Ovary (tissue), 9 donors: ENCODE results near the gene CFAP61. TPM values are rescaled to one million over a fixed set of nuclear protein-coding genes. Genes with fewer than 3 reads are reported as not detected.

ENCODE experiments used
- DNase-seq, 5 donors: peaks; one replicate each; pipeline ENCODE4 v3.0.0-alpha.2; 2019 to 2020
- H3K27ac ChIP-seq, 2 donors: fragments of 200-600 bp; one replicate each; pipeline versions ENCODE4 v1.5.1 to v1.8.0; 2019 to 2022
- H3K27me3 ChIP-seq: fragments of 200-600 bp; one replicate; pipeline ENCODE4 v1.8.0; 2022
- H3K36me3 ChIP-seq: fragments of 200-600 bp; sonication (generic); one replicate; pipeline ENCODE4 v1.5.1; 2019
- H3K4me1 ChIP-seq: one replicate; pipeline ENCODE4 v1.8.1; 2013; ENCODE audit warnings: mild to moderate bottlenecking, moderate library complexity; ENCODE audit not compliant: insufficient read depth
- H3K4me3 ChIP-seq: fragments of 200-600 bp; sonication (generic); one replicate; pipeline ENCODE4 v1.5.1; 2017
- H3K9me3 ChIP-seq, 2 donors: fragments of 200-600 bp in 1 of 2; sonication (generic) in 1 of 2; one replicate each; pipeline versions ENCODE4 v1.5.1 to v1.8.1; 2013 to 2019; ENCODE audit warnings: mild to moderate bottlenecking in 1 of 2, moderate library complexity in 1 of 2
- EP300 ChIP-seq: sonication (generic); formaldehyde crosslinking; IDR thresholded peaks from one replicate; pipeline ENCODE4 v1.6.1; 2017; ENCODE audit warnings: antibody characterized with exemption
- POLR2A ChIP-seq: fragments of 450-650 bp; IDR thresholded peaks from one replicate; pipeline ENCODE4 v1.6.1; 2017; ENCODE audit warnings: antibody characterized with exemption, mild to moderate bottlenecking, moderate library complexity
- WGBS, 3 donors: extraction: QIAGEN DNeasy Blood & Tissue Kit in 1 of 3; methylation state at CpG; one replicate each; pipeline versions ENCODE4 v1.1.5 to v1.1.7; 2013 to 2017; 5-methylcytosine and 5-hydroxymethylcytosine counted together
- intact Hi-C, 4 donors: fragments of 100-400 bp; cut with DNase I; formaldehyde crosslinking; loops; one replicate each; pipeline versions ENCODE4 v1.11.0 to v1.15.1; 2022 to 2023
- polyA plus RNA-seq, 2 donors: library from polyadenylated mRNA; stranded (reverse); fragments of 200-250 nt in 1 of 2; fragments of 350-450 nt in 1 of 2; fragmentation: Illumina TruSeq in 1 of 2; extraction: RNeasy Lipid Tissue Mini Kit (QIAGEN cat#74804) in 1 of 2; gene quantifications; one replicate each; pipeline ENCODE4 v1.2.3, GENCODE V29; 2013 to 2014
- total RNA-seq, 7 donors: library from RNA; depleted of rRNA in 2 of 7; stranded (reverse); fragments of >200 nt in 2 of 7; fragmentation: NEBNext Ultra II Directional in 3 of 7; extraction: Animal tissue kit (Norgen Biotek cat#: 25700) in 3 of 7; gene quantifications; one replicate each; pipeline versions ENCODE4 v1.1.0 to v1.2.4, GENCODE V29; 2016 to 2023
- TF ChIP-seq, protein P1 (sequence below), 3 donors: fragments of 450-650 bp in 2 of 3; fragments of 200-600 bp in 1 of 3; IDR thresholded peaks; one replicate each; pipeline versions ENCODE4 v1.5.1 to v1.8.0; 2016 to 2022; ENCODE audit warnings: antibody characterized with exemption in 3 of 3, mild to moderate bottlenecking in 1 of 3
- donor health status: DM: no; HTN: no; CAD: no; lungs with moderate emphysema.
- donor health status: DM: no; HTN: no; CAD: no.
- donor health status: Bipolar disorder and iron deficiency.
- donor health status: DM: yes; HTN: yes; CAD: no.
- donor health status: DM: no; HTN: no; CAD: no.
- donor health status: DM: yes; HTN: yes; CAD: no.

Gene CFAP61
- total and polyA plus RNA-seq, 9 donors, result 0.12 to 13.1 (median 0.96) TPM; not detected in 1

DNA sequence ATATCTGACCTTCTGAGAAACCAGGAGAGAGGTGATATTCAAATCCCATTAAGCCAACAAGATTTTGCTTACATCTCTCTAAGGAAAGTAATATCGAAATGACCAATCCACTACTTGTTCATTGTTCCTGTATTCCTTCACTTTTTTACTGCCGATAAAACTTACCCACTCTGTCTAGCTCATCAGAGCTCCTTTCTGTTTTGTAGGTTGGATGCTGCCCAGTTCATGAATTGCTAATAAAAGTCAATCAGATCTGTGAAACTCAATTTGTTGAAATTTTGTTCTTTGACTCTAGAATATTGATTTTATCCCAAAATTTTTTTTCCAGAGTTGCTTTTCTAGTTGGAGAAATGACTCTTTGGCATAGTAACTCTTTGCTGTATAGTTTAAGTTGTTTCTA, 166.7 kb downstream of the CFAP61 start:
- intact Hi-C loops, result no loop called here
- WGBS, 3 donors, result 89 to 92% (median 90%) methylated on average over 2 of the region's 2 CpGs
- no peaks in the 10 kb centered on the region for H3K4me1 ChIP-seq
- H3K4me3 ChIP-seq, result no peak overlapping the region
- no peaks in the 10 kb centered on the region for H3K27me3 ChIP-seq
- no peak for TF ChIP-seq EP300
- TF ChIP-seq, protein P1, sequence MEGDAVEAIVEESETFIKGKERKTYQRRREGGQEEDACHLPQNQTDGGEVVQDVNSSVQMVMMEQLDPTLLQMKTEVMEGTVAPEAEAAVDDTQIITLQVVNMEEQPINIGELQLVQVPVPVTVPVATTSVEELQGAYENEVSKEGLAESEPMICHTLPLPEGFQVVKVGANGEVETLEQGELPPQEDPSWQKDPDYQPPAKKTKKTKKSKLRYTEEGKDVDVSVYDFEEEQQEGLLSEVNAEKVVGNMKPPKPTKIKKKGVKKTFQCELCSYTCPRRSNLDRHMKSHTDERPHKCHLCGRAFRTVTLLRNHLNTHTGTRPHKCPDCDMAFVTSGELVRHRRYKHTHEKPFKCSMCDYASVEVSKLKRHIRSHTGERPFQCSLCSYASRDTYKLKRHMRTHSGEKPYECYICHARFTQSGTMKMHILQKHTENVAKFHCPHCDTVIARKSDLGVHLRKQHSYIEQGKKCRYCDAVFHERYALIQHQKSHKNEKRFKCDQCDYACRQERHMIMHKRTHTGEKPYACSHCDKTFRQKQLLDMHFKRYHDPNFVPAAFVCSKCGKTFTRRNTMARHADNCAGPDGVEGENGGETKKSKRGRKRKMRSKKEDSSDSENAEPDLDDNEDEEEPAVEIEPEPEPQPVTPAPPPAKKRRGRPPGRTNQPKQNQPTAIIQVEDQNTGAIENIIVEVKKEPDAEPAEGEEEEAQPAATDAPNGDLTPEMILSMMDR (IDR thresholded peaks at IDR 0.05), result no peak
- no peaks in the 10 kb centered on the region for H3K36me3 ChIP-seq
- no peak overlapping the region for H3K27ac ChIP-seq
- no peak for DNase-seq
- no peaks in the 10 kb centered on the region for H3K9me3 ChIP-seq

DNA sequence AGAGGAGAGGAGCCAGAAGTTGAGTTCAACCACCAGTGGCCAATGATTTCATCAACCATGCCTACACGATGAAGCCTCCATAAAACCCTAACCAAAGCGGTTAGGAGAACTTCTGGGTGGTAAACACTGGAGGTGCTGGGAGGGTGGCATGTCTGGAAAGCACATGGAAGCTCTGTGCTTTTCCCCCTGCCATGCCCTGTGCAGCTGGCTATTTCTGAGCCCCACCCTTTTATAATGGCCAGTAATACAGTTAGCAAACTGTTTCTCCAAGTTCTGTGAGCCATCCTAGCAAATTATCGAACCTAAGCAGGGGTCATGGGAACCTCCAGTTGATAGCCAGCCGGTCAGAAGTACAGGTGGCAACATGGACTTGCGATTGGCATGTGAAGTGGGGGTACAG, 167.8 kb downstream of the CFAP61 start:
- Histone ChIP-seq H3K4me1 (no peaks in the 10 kb centered on the region), H3K4me3 (no peak overlapping the region), H3K27me3 (no peaks in the 10 kb centered on the region), H3K27ac (no peak overlapping the region), H3K36me3 (no peaks in the 10 kb centered on the region), H3K9me3 (no peaks in the 10 kb centered on the region)
- intact Hi-C loops, result no loop called here
- TF ChIP-seq, protein P1 (IDR thresholded peaks at IDR 0.05), result no peak
- TF ChIP-seq EP300 (no peak), POLR2A (no peak)
- no peak for DNase-seq
- WGBS, 3 donors, result 79 to 82% (median 80%) methylated on average over 5 of the region's 5 CpGs

DNA sequence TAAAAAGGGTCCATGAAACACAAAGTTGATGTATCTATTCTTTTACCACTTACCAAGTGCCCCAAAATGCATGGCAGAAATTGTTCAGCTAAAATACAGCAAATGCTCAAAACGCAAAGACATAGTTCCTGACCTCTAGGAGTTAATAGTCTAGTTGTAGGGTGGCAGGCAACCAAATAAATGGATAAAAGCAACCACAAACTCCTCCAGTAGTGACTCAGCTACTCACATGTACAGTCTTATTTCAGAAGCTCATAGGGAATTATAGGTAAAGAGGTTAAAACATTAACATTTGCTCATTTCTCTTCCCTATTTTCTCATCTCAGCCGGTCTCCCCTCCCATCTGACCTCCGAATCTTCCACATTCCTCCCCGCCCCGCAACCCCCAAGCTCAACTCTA, 171.6 kb downstream of the CFAP61 start:
- intact Hi-C loops, result no loop called here
- DNase-seq, result no peak
- H3K4me3 ChIP-seq, result no peak overlapping the region
- 73 to 75% (median 74%) methylated on average over 5 of the region's 5 CpGs for WGBS, 3 donors
- no peak overlapping the region for H3K27ac ChIP-seq
- TF ChIP-seq, protein P1 (IDR thresholded peaks at IDR 0.05), result no peak
- TF ChIP-seq POLR2A (no peak), EP300 (no peak)
- no peaks in the 10 kb centered on the region for H3K4me1 ChIP-seq
- H3K27me3 ChIP-seq, result no peaks in the 10 kb centered on the region
- H3K9me3 ChIP-seq, result no peaks in the 10 kb centered on the region
- no peaks in the 10 kb centered on the region for H3K36me3 ChIP-seq

DNA sequence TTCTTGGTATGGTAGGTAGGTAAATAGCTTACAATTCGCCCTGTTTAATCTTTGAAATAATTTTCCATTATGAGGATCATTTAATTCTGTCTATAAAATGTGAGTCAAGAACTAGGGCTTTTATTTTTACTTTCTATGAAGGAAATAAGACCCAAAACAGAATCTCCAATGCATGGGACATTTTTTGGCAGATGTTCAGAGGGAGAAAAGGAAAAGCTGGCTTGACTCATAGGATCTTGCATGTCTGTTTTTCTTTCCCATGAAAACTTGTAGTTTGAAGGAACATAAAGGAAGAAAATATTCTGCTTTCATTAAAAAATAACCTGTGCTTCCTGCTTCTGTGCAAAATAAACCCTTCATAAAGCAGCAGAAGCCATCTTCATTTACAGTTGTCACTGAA, 172.5 kb downstream of the CFAP61 start:
- H3K27ac ChIP-seq, result no peak overlapping the region
- H3K27me3 ChIP-seq, result no peaks in the 10 kb centered on the region
- no peaks in the 10 kb centered on the region for H3K4me1 ChIP-seq
- DNase-seq, result no peak
- intact Hi-C loops, result no loop called here
- no peaks in the 10 kb centered on the region for H3K9me3 ChIP-seq
- 58 to 73% (median 67%) methylated on average over 1 of the region's 1 CpG for WGBS, 3 donors
- H3K36me3 ChIP-seq, result no peaks in the 10 kb centered on the region
- TF ChIP-seq EP300 (no peak), POLR2A (no peak)
- TF ChIP-seq, protein P1 (IDR thresholded peaks at IDR 0.05), result no peak
- H3K4me3 ChIP-seq, result no peak overlapping the region
